Measurements from ENCODE around the gene ENOSF1. TPM values are rescaled to one million over a fixed set of nuclear protein-coding genes. Genes with fewer than 3 reads are reported as not detected.
A peak's percentile ranks its signal among the peaks of the same experiment; 100 is the strongest.
"Not testable (repeated sequence)": the region's sequence is repeated elsewhere in the genome, so short reads cannot be mapped to it uniquely, and the experiment has no call there.

ENOSF1 gene
- total and polyA plus RNA-seq, 2 donors (not counting 1 experiment from before 2014, with no cell fraction given) = 8.2 to 23.3 TPM

- no peaks in the 10 kb centered on the region for H3K27me3 ChIP-seq (ENCODE audit: control insufficient read depth, insufficient read depth, low read length)
- peaks cover under 1% of the 10 kb centered on the region for H3K36me3 ChIP-seq (ENCODE audit: control insufficient read depth, insufficient read depth, low read length)
- H3K4me1 ChIP-seq (ENCODE audit: control insufficient read depth, extremely low read depth, insufficient read depth, low read length) = no peaks in the 10 kb centered on the region
- H3K4me3 ChIP-seq (replicated peaks in 1 of 4; ENCODE audit: control extremely low read depth in 1 of 4, insufficient read depth in 1 of 4, low read depth in 3 of 4, low read length in 4 of 4) = no peak overlapping the region
- H2AFZ ChIP-seq (ENCODE audit: low read length) = no peak overlapping the region
- no peak overlapping the region for H3K4me2 ChIP-seq (ENCODE audit: extremely low read depth, insufficient read depth, low read length)
- no peaks in the 10 kb centered on the region for H3K9me3 ChIP-seq (ENCODE audit: control insufficient read depth, insufficient read depth, low read depth, low read length)
- TF ChIP-seq CTCF (conservative IDR thresholded peaks at IDR 0.05 in 1 of 2, IDR thresholded peaks at IDR 0.05 in 1 of 2; ENCODE audit: low read depth in 1 of 2, low read length in 2 of 2) = no peak
- DNase-seq (ENCODE audit: low read depth in 2 of 2) = no peak
- no peak overlapping the region for H3K27ac ChIP-seq (ENCODE audit: insufficient read depth, low read length)
- H3K9ac ChIP-seq (ENCODE audit: insufficient read depth, low read length) = no peak overlapping the region
- no peaks in the 10 kb centered on the region for H4K20me1 ChIP-seq (ENCODE audit: control insufficient read depth, extremely low read depth, insufficient read depth, low read length)
- H3K79me2 ChIP-seq (ENCODE audit: control insufficient read depth, insufficient read depth, low read length) = no peaks in the 10 kb centered on the region
These were observed 18.3 kb upstream of the ENOSF1 start for GRCh38 chr18:730692-731091.

- peak; percentile 7 to 23 for TF ChIP-seq CTCF (conservative IDR thresholded peaks at IDR 0.05 in 1 of 2, IDR thresholded peaks at IDR 0.05 in 1 of 2; ENCODE audit: low read depth in 1 of 2, low read length in 2 of 2)
- not testable (repeated sequence) for H2AFZ ChIP-seq (ENCODE audit: low read length); H3K4me3 ChIP-seq (replicated peaks in 1 of 4; ENCODE audit: control extremely low read depth in 1 of 4, insufficient read depth in 1 of 4, low read depth in 3 of 4, low read length in 4 of 4); H3K9me3 ChIP-seq (ENCODE audit: control insufficient read depth, insufficient read depth, low read depth, low read length); DNase-seq (ENCODE audit: low read depth in 2 of 2); H3K27ac ChIP-seq (ENCODE audit: insufficient read depth, low read length); H3K36me3 ChIP-seq (ENCODE audit: control insufficient read depth, insufficient read depth, low read length); H3K4me1 ChIP-seq (ENCODE audit: control insufficient read depth, extremely low read depth, insufficient read depth, low read length); H3K79me2 ChIP-seq (ENCODE audit: control insufficient read depth, insufficient read depth, low read length); H4K20me1 ChIP-seq (ENCODE audit: control insufficient read depth, extremely low read depth, insufficient read depth, low read length); H3K9ac ChIP-seq (ENCODE audit: insufficient read depth, low read length); H3K4me2 ChIP-seq (ENCODE audit: extremely low read depth, insufficient read depth, low read length); H3K27me3 ChIP-seq (ENCODE audit: control insufficient read depth, insufficient read depth, low read length)
These were observed 17.7 kb upstream of the ENOSF1 start for GRCh38 chr18:730120-730519.

GRCh38 chr18:725646-726045 is 13.2 kb upstream of the ENOSF1 start:
- H3K4me1 ChIP-seq (ENCODE audit: control insufficient read depth, extremely low read depth, insufficient read depth, low read length) = no peaks in the 10 kb centered on the region
- H3K9me3 ChIP-seq (ENCODE audit: control insufficient read depth, insufficient read depth, low read depth, low read length) = no peaks in the 10 kb centered on the region
- H4K20me1 ChIP-seq (ENCODE audit: control insufficient read depth, extremely low read depth, insufficient read depth, low read length) = no peaks in the 10 kb centered on the region
- H3K27me3 ChIP-seq (ENCODE audit: control insufficient read depth, insufficient read depth, low read length) = no peaks in the 10 kb centered on the region
- H3K79me2 ChIP-seq (ENCODE audit: control insufficient read depth, insufficient read depth, low read length) = no peaks in the 10 kb centered on the region
- no peak overlapping the region for H3K4me2 ChIP-seq (ENCODE audit: extremely low read depth, insufficient read depth, low read length)
- H3K27ac ChIP-seq (ENCODE audit: insufficient read depth, low read length) = no peak overlapping the region
- no peak overlapping the region for H3K9ac ChIP-seq (ENCODE audit: insufficient read depth, low read length)
- H3K36me3 ChIP-seq (ENCODE audit: control insufficient read depth, insufficient read depth, low read length) = no peaks in the 10 kb centered on the region
- DNase-seq (ENCODE audit: low read depth in 2 of 2) = no peak
- TF ChIP-seq EZH2 (IDR thresholded peaks at IDR 0.05; ENCODE audit: low read length, missing control alignments) (no peak), CTCF (conservative IDR thresholded peaks at IDR 0.05 in 1 of 2, IDR thresholded peaks at IDR 0.05 in 1 of 2; ENCODE audit: low read depth in 1 of 2, low read length in 2 of 2) (no peak)
- no peak overlapping the region for H2AFZ ChIP-seq (ENCODE audit: low read length)
- no peak overlapping the region for H3K4me3 ChIP-seq (replicated peaks in 1 of 4; ENCODE audit: control extremely low read depth in 1 of 4, insufficient read depth in 1 of 4, low read depth in 3 of 4, low read length in 4 of 4)
